Esophagus (tissue), 2 donors: ENCODE results near the gene VGLL4. TPM values are rescaled to one million over a fixed set of nuclear protein-coding genes. Genes with fewer than 3 reads are reported as not detected.

ENCODE experiments used
- H3K27ac ChIP-seq, 2 donors: one replicate each; pipeline ENCODE4 v1.5.1; 2013; ENCODE audit warnings: low read depth in 2 of 2, mild to moderate bottlenecking in 2 of 2, inconsistent platforms in 1 of 2, low read length in 1 of 2, moderate library complexity in 1 of 2
- H3K27me3 ChIP-seq, 2 donors: one replicate each; pipeline ENCODE4 v1.6.1; 2013; ENCODE audit warnings: low read length in 2 of 2, control low read depth in 1 of 2, mild to moderate bottlenecking in 1 of 2; ENCODE audit not compliant: insufficient read depth in 2 of 2, control insufficient read depth in 1 of 2
- H3K36me3 ChIP-seq, 2 donors: one replicate each; pipeline ENCODE4 v1.6.1; 2013; ENCODE audit warnings: low read length in 1 of 2; ENCODE audit not compliant: control insufficient read depth in 2 of 2, insufficient read depth in 2 of 2
- H3K4me1 ChIP-seq, 2 donors: one replicate each; pipeline ENCODE4 v1.6.1; 2013; ENCODE audit warnings: low read length in 1 of 2; ENCODE audit not compliant: control insufficient read depth in 2 of 2, insufficient read depth in 2 of 2
- H3K4me3 ChIP-seq, 2 donors: one replicate each; pipeline ENCODE4 v1.5.1; 2013; ENCODE audit warnings: low read length in 2 of 2, mild to moderate bottlenecking in 2 of 2, low read depth in 1 of 2, moderate library complexity in 1 of 2
- H3K9me3 ChIP-seq, 2 donors: one replicate each; pipeline ENCODE4 v1.6.1; 2013; ENCODE audit warnings: mild to moderate bottlenecking in 2 of 2, low read depth in 1 of 2, low read length in 1 of 2, moderate library complexity in 1 of 2; ENCODE audit not compliant: control insufficient read depth in 2 of 2, insufficient read depth in 1 of 2
- WGBS, 2 donors: extraction: QIAGEN DNeasy Blood & Tissue Kit; methylation state at CpG; one replicate each; pipeline ENCODE4 v1.1.7; 2013; 5-methylcytosine and 5-hydroxymethylcytosine counted together
- polyA plus RNA-seq, 2 donors: library from polyadenylated mRNA; stranded (reverse); fragments of 200-250 nt; gene quantifications; one replicate each; pipeline ENCODE4 v1.2.3, GENCODE V29; 2013
- donor health status: healthy with polysubstance abuse.
- donor health status: Bipolar disorder and iron deficiency.

Gene VGLL4
- polyA plus RNA-seq, 2 donors = 23.1 to 26.3 TPM

- H3K27me3 ChIP-seq = no peaks in the 10 kb centered on the region
- no peak overlapping the region for H3K27ac ChIP-seq
- WGBS, 2 donors = 91% methylated on average over 6 of the region's 6 CpGs
- H3K4me1 ChIP-seq = peaks cover 0 to 2% of the 10 kb centered on the region in 2 donors
- H3K36me3 ChIP-seq = no peaks in the 10 kb centered on the region
- no peaks in the 10 kb centered on the region for H3K9me3 ChIP-seq
- H3K4me3 ChIP-seq = no peak overlapping the region
Measured at GRCh38 chr3:11543948-11544387, 99.7 kb downstream of the VGLL4 start.

GRCh38 chr3:11543141-11543947 lies 100.4 kb downstream of the VGLL4 start:
- 93 to 95% methylated on average over 19 of the region's 19 CpGs for WGBS, 2 donors
- Histone ChIP-seq H3K4me1 (peaks cover 0 to 2% of the 10 kb centered on the region in 2 donors), H3K27ac (no peak overlapping the region), H3K9me3 (no peaks in the 10 kb centered on the region), H3K36me3 (no peaks in the 10 kb centered on the region), H3K27me3 (no peaks in the 10 kb centered on the region), H3K4me3 (no peak overlapping the region)

- Histone ChIP-seq H3K27me3 (no peaks in the 10 kb centered on the region), H3K4me1 (peaks cover 0 to 2% of the 10 kb centered on the region in 2 donors), H3K36me3 (no peaks in the 10 kb centered on the region), H3K27ac (no peak overlapping the region), H3K4me3 (no peak overlapping the region), H3K9me3 (no peaks in the 10 kb centered on the region)
- 85 to 91% methylated on average over 7 of the region's 7 CpGs for WGBS, 2 donors
Measured at GRCh38 chr3:11542551-11542950, 101.2 kb downstream of the VGLL4 start.

- no peak overlapping the region for H3K4me3 ChIP-seq
- no peaks in the 10 kb centered on the region for H3K27me3 ChIP-seq
- 84 to 90% methylated on average over 16 of the region's 16 CpGs for WGBS, 2 donors
- H3K9me3 ChIP-seq = no peaks in the 10 kb centered on the region
- H3K4me1 ChIP-seq = peaks cover 0 to 2% of the 10 kb centered on the region in 2 donors
- no peaks in the 10 kb centered on the region for H3K36me3 ChIP-seq
- H3K27ac ChIP-seq = no peak overlapping the region
Measured at GRCh38 chr3:11541321-11542303, 102.1 kb downstream of the VGLL4 start.

GRCh38 chr3:11539677-11540076 lies 104.0 kb downstream of the VGLL4 start:
- Histone ChIP-seq H3K4me3 (no peak overlapping the region), H3K4me1 (peaks cover 0 to 8% of the 10 kb centered on the region in 2 donors), H3K27me3 (no peaks in the 10 kb centered on the region), H3K27ac (no peak overlapping the region), H3K9me3 (no peaks in the 10 kb centered on the region), H3K36me3 (no peaks in the 10 kb centered on the region)
- 83 to 95% methylated on average over 14 of the region's 14 CpGs for WGBS, 2 donors

GRCh38 chr3:11539218-11539617 lies 104.5 kb downstream of the VGLL4 start:
- Histone ChIP-seq H3K27me3 (no peaks in the 10 kb centered on the region), H3K27ac (no peak overlapping the region)
- 83 to 88% methylated on average over 5 of the region's 5 CpGs for WGBS, 2 donors

GRCh38 chr3:11538581-11538980 lies 105.1 kb downstream of the VGLL4 start:
- H3K9me3 ChIP-seq = no peaks in the 10 kb centered on the region
- H3K4me1 ChIP-seq = peaks cover 3 to 16% of the 10 kb centered on the region in 2 donors
- H3K27ac ChIP-seq = no peak overlapping the region
- 96 to 100% methylated on average over 2 to 3 of the region's 3 CpGs for WGBS, 2 donors
- H3K27me3 ChIP-seq = no peaks in the 10 kb centered on the region
- H3K36me3 ChIP-seq = no peaks in the 10 kb centered on the region
- H3K4me3 ChIP-seq = no peak overlapping the region

More at GRCh38 chr3:11539218-11539617, 104.5 kb downstream of the VGLL4 start:
- Histone ChIP-seq H3K4me3 (no peak overlapping the region), H3K36me3 (no peaks in the 10 kb centered on the region), H3K9me3 (no peaks in the 10 kb centered on the region), H3K4me1 (peaks cover 0 to 13% of the 10 kb centered on the region in 2 donors)

- no peaks in the 10 kb centered on the region for H3K36me3 ChIP-seq
- no peaks in the 10 kb centered on the region for H3K27me3 ChIP-seq
- peaks cover 3 to 19% of the 10 kb centered on the region in 2 donors for H3K4me1 ChIP-seq
- H3K9me3 ChIP-seq = no peaks in the 10 kb centered on the region
- 91% methylated on average over 12 of the region's 12 CpGs for WGBS, 2 donors
- no peak overlapping the region for H3K27ac ChIP-seq
- no peak overlapping the region for H3K4me3 ChIP-seq
Measured at GRCh38 chr3:11536936-11537612, 106.6 kb downstream of the VGLL4 start.
